AG04450 (cell line): ENCODE data around the gene PDE7B. TPM values are rescaled to one million over a fixed set of nuclear protein-coding genes. Genes with fewer than 3 reads are reported as not detected.

Source experiments
- CTCF ChIA-PET: fragments of 300-600, 350-600 bp; formaldehyde crosslinking; extraction: SDS; loops from one replicate; lab custom pipeline; 2022; ENCODE audit warnings: antibody characterized with exemption, inconsistent platforms; lab: Charles Lee
- POLR2A ChIA-PET: fragments of 350-600 bp; formaldehyde crosslinking; extraction: SDS; loops from one replicate; lab custom pipeline; 2021; ENCODE audit warnings: antibody characterized with exemption, inconsistent platforms; lab: Yijun Ruan, JAX
- DNase-seq: peaks from one replicate; pipeline ENCODE4 v3.0.0-alpha.2; 2011; ENCODE audit warnings: low read depth, low spot score
- H3K27ac ChIP-seq: one replicate; pipeline ENCODE4 v1.5.1; 2012; ENCODE audit warnings: low read depth, low read length, control low read depth
- H3K27me3 ChIP-seq: one replicate; pipeline ENCODE4 v1.6.0; 2012; ENCODE audit warnings: low read length; ENCODE audit not compliant: control insufficient read depth, insufficient read depth
- H3K4me3 ChIP-seq: 2 replicates; pipeline ENCODE4 v1.5.1; 2011; ENCODE audit warnings: mild to moderate bottlenecking, low read depth, low read length, control low read depth
- H3K9me3 ChIP-seq: 2 replicates; pipeline ENCODE4 v1.5.1; 2012; ENCODE audit warnings: low read length; ENCODE audit not compliant: control insufficient read depth, insufficient read depth
- polyA plus RNA-seq: library from polyadenylated mRNA; depleted of rRNA; stranded (reverse); fragments of >200 nt; gene quantifications from 2 replicates; pipeline ENCODE4 v1.2.3, GENCODE V29; 2011
- TF ChIP-seq, protein P1 (sequence below): IDR thresholded peaks from 2 replicates; pipeline ENCODE4 v1.5.1; 2011; ENCODE audit warnings: low read depth, low read length, control low read depth, inconsistent platforms

PDE7B gene
- polyA plus RNA-seq, 1 experiment: 17.4 TPM

DNA sequence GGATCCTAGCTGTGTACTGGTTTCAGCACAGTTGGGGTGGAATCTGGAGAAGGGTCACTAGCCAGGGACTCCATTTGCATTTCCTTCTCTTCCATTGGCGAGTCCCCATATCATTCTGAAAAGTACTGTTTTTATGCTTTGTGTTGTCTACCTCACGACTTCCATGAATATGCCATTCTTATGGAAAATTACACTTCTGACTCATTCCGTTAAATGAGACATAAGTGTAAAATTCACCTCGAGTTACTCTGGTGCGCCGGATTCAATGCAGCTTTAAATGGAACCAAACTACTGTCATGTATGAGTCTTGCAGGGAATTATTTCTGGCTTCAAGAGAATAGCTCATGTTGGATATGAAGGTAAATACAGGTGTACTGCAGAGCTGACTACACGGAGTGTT is 99.2 kb downstream of the PDE7B start:
- ChIA-PET POLR2A (no interaction called here), CTCF (no interaction called here)
- Histone ChIP-seq H3K27ac (no peak overlapping the region), H3K4me3 (no peak overlapping the region), H3K9me3 (no peaks in the 10 kb centered on the region), H3K27me3 (no peaks in the 10 kb centered on the region)
- TF ChIP-seq, protein P1, sequence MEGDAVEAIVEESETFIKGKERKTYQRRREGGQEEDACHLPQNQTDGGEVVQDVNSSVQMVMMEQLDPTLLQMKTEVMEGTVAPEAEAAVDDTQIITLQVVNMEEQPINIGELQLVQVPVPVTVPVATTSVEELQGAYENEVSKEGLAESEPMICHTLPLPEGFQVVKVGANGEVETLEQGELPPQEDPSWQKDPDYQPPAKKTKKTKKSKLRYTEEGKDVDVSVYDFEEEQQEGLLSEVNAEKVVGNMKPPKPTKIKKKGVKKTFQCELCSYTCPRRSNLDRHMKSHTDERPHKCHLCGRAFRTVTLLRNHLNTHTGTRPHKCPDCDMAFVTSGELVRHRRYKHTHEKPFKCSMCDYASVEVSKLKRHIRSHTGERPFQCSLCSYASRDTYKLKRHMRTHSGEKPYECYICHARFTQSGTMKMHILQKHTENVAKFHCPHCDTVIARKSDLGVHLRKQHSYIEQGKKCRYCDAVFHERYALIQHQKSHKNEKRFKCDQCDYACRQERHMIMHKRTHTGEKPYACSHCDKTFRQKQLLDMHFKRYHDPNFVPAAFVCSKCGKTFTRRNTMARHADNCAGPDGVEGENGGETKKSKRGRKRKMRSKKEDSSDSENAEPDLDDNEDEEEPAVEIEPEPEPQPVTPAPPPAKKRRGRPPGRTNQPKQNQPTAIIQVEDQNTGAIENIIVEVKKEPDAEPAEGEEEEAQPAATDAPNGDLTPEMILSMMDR: no peak
- DNase-seq: no peak

DNA sequence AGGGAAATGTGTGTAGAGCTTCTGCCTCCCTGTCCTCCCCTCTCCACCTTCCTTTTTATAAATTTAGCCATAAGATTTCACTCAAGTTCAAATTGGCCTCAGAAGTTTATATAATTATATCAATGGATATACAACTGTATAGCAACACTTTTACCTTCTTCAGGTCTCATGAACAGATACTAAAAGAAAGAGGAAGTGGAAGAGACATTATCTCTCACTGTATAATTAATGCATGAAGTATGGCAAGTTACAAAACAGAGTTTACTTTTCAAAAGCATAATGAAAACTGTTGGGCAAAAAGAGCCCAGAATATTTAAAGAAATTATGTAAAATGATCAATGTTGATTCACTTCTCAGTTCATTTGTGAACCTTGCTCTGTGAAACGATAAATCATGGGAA is 99.7 kb downstream of the PDE7B start:
- TF ChIP-seq, protein P1: no peak
- ChIA-PET POLR2A (no interaction called here), CTCF (no interaction called here)
- Histone ChIP-seq H3K4me3 (no peak overlapping the region), H3K9me3 (no peaks in the 10 kb centered on the region), H3K27ac (no peak overlapping the region), H3K27me3 (no peaks in the 10 kb centered on the region)
- DNase-seq: no peak

DNA sequence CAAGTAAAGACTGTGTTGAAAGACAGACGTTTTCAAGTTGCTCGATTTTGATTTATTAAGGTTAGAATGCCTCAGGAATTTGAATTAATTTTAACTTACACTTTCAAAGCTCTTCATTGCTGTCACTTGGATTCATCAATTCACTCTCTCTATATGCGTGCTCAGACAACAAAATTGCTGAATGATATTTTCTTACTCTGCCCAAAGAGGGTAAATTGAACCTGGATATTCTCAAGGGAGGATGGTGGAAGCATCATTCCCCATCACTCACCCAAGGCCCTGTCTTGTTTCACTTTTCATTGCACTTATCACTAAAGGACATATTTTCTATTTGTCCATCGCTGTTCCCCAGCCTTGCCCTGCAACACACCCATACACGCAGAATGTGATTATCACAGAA is 102.3 kb downstream of the PDE7B start:
- Histone ChIP-seq H3K9me3 (no peaks in the 10 kb centered on the region), H3K27me3 (no peaks in the 10 kb centered on the region), H3K27ac (no peak overlapping the region), H3K4me3 (no peak overlapping the region)
- ChIA-PET CTCF (no interaction called here), POLR2A (no interaction called here)
- no peak for DNase-seq
- TF ChIP-seq, protein P1: no peak

DNA sequence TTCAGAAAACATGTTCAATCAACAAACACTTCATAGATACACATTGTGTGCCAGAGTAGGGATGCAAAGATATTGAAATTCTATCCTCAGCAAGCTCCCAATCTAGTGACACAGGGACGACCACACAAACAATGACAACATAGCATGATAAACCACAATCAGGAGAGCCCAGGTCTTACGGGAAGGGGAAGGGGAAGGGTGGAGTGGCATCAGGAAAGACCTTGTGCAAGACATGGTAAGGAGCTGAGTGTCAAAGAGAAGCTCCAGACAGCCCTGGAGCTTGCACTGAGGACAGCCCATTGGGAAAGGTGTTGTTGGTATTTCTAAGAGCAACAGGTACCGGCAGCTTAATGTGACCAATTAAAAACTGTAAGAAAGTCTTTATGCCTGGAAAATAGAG is 103.6 kb downstream of the PDE7B start:
- CTCF ChIA-PET: interaction anchor here (1.4 kb wide), 1 partner anchor 271 kb away, joined by 5 read pairs; no protein-coding TSS in a partner anchor
- POLR2A ChIA-PET: no interaction called here
- H3K4me3 ChIP-seq: no peak overlapping the region
- TF ChIP-seq, protein P1: no peak
- no peaks in the 10 kb centered on the region for H3K27me3 ChIP-seq
- no peak overlapping the region for H3K27ac ChIP-seq
- H3K9me3 ChIP-seq: no peaks in the 10 kb centered on the region
- DNase-seq: no peak

DNA sequence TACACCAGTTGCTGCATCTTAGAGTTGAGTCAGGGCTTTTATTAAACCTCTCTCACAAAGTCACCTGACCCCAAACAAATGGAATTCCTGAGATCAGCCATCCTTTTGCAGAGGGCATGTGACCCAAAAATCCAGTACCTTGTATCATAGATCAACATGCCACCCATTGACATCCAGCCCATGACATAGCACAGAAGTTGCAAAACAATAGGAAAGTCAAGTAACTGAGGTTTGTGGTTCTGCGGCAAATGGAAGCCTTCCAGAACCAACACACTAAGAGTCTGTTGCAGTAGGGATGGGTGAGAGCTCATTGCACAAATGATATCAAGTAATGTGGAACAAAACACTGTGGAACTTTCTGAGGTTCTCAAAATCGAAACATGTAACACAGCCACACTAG is 111.2 kb downstream of the PDE7B start:
- Histone ChIP-seq H3K27me3 (no peaks in the 10 kb centered on the region), H3K27ac (no peak overlapping the region), H3K4me3 (no peak overlapping the region), H3K9me3 (peaks cover 3% of the 10 kb centered on the region; the same call in 1 of the 2 replicates)
- no peak for DNase-seq
- CTCF ChIA-PET: no interaction called here
- POLR2A ChIA-PET: no interaction called here
- TF ChIP-seq, protein P1: no peak
